ENCODE data around the gene PSMB1.
"Not testable (repeated sequence)": the region's sequence is repeated elsewhere in the genome, so short reads cannot be mapped to it uniquely, and the experiment has no call there.

PSMB1 gene

DNA sequence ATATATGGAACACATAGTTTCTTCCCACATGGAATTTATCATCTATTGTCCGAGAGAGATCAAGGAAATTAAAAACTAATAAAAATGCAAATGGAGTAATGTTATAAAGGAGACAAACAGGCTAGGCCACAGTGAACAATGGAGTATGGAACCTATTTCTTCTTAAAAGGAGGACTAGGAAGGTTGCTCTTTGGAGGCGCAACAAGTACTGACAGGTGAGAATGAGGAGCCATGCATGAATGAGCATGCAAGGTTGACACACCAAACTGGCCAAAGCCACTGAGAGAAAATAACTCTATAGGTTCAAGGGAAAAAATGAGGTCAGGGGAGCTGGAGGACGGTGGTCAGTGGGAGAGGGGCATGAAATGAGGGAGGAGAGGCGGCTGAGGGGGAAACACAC lies 40.9 kb downstream of the PSMB1 start:
- TF ChIP-seq, protein P1, sequence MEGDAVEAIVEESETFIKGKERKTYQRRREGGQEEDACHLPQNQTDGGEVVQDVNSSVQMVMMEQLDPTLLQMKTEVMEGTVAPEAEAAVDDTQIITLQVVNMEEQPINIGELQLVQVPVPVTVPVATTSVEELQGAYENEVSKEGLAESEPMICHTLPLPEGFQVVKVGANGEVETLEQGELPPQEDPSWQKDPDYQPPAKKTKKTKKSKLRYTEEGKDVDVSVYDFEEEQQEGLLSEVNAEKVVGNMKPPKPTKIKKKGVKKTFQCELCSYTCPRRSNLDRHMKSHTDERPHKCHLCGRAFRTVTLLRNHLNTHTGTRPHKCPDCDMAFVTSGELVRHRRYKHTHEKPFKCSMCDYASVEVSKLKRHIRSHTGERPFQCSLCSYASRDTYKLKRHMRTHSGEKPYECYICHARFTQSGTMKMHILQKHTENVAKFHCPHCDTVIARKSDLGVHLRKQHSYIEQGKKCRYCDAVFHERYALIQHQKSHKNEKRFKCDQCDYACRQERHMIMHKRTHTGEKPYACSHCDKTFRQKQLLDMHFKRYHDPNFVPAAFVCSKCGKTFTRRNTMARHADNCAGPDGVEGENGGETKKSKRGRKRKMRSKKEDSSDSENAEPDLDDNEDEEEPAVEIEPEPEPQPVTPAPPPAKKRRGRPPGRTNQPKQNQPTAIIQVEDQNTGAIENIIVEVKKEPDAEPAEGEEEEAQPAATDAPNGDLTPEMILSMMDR (IDR thresholded peaks at IDR 0.05; ENCODE audit: low read depth, low read length, missing control alignments), result no peak
- Histone ChIP-seq H3K36me3 (replicated peaks) (no peaks in the 10 kb centered on the region), H3K27me3 (replicated peaks) (no peaks in the 10 kb centered on the region), H3K27ac (no peak overlapping the region), H3K4me3 (ENCODE audit: low read depth, low read length) (no peak overlapping the region)
- no peak for DNase-seq
- in situ Hi-C loops (cut with HindIII; ENCODE audit: low pct_ligation_motif_present, low sequenced_read_pairs), result no loop called here

DNA sequence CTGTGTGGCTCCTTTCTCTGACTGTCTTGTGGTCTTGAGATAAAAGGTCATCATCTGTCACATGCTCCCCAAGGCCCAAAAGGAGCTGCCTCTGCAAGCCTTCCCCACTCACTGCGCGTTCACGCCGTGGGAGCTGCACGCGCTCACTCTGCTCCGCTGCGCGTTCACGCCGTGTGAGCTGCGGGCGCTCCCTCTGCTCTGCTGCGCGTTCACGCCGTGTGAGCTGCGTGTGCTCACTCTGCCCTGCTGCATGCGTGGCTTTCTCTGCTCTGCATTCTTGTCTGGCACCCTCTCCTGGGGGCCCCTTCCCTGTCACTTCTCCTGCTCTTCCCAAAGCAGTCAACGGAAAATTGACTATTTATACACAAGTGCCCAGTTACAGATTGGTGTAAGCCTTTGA lies 42.5 kb downstream of the PSMB1 start:
- Histone ChIP-seq H3K27ac (no peak overlapping the region), H3K36me3 (replicated peaks) (no peaks in the 10 kb centered on the region), H3K27me3 (replicated peaks) (no peaks in the 10 kb centered on the region), H3K4me3 (ENCODE audit: low read depth, low read length) (no peak overlapping the region)
- TF ChIP-seq, protein P1 (IDR thresholded peaks at IDR 0.05; ENCODE audit: low read depth, low read length, missing control alignments), result no peak
- no peak for DNase-seq
- in situ Hi-C loops (cut with HindIII; ENCODE audit: low pct_ligation_motif_present, low sequenced_read_pairs), result no loop called here

DNA sequence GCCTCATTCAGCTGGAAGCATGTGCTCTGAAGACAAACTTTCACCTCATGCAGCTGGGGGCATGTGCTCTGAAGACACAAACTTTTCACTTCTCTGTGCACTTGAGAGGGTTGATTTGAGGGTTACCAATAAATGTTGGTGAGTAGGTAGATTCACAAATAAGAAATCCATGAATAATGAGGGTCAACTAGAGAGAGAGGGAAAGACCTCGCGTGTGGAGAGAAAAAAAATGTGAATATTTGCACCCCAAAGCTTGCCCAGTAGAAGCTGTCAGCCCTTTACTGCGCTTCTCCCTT lies 43.4 kb downstream of the PSMB1 start:
- Histone ChIP-seq H3K27ac (no peak overlapping the region), H3K4me3 (ENCODE audit: low read depth, low read length) (no peak overlapping the region), H3K36me3 (replicated peaks) (no peaks in the 10 kb centered on the region), H3K27me3 (replicated peaks) (no peaks in the 10 kb centered on the region)
- in situ Hi-C loops (cut with HindIII; ENCODE audit: low pct_ligation_motif_present, low sequenced_read_pairs), result no loop called here
- no peak for DNase-seq
- TF ChIP-seq, protein P1 (IDR thresholded peaks at IDR 0.05; ENCODE audit: low read depth, low read length, missing control alignments), result no peak

- H3K36me3 ChIP-seq (replicated peaks); DNase-seq; H3K27me3 ChIP-seq (replicated peaks); H3K4me3 ChIP-seq (ENCODE audit: low read depth, low read length); in situ Hi-C loops (cut with HindIII; ENCODE audit: low pct_ligation_motif_present, low sequenced_read_pairs); H3K27ac ChIP-seq: not testable (repeated sequence)
Measured at GRCh38 chr6:170508892-170509722, 44.0 kb downstream of the PSMB1 start.

DNA sequence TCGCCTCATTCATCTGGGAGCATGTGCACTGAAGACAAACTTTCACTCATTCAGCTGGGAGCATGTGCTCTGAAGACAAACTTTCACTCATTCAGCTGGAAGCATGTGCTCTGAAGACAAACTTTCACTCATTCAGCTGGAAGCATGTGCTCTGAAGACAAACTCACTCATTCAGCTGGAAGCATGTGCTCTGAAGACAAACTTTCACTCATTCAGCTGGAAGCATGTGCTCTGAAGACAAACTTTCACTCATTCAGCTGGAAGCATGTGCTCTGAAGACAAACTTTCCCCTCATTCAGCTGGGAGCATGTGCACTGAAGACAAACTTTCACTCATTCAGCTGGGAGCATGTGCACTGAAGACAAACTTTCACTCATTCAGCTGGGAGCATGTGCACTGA lies 44.8 kb downstream of the PSMB1 start:
- H3K27ac ChIP-seq; DNase-seq; in situ Hi-C loops (cut with HindIII; ENCODE audit: low pct_ligation_motif_present, low sequenced_read_pairs); H3K4me3 ChIP-seq (ENCODE audit: low read depth, low read length); H3K27me3 ChIP-seq (replicated peaks); H3K36me3 ChIP-seq (replicated peaks): not testable (repeated sequence)

DNA sequence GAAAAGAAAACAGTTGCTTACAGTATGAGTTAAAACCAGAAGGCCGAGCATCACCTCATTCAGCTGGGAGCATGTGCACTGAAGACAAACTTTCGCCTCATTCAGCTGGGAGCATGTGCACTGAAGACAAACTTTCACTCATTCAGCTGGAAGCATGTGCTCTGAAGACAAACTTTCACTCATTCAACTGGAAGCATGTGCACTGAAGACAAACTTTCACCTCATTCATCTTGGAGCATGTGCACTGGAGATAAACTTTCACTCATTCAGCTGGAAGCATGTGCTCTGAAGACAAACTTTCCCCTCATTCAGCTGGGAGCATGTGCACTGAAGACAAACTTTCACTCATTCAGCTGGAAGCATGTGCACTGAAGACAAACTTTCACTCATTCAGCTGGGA lies 45.4 kb downstream of the PSMB1 start:
- H3K4me3 ChIP-seq (ENCODE audit: low read depth, low read length); H3K27ac ChIP-seq; in situ Hi-C loops (cut with HindIII; ENCODE audit: low pct_ligation_motif_present, low sequenced_read_pairs); DNase-seq; H3K27me3 ChIP-seq (replicated peaks); H3K36me3 ChIP-seq (replicated peaks): not testable (repeated sequence)

DNA sequence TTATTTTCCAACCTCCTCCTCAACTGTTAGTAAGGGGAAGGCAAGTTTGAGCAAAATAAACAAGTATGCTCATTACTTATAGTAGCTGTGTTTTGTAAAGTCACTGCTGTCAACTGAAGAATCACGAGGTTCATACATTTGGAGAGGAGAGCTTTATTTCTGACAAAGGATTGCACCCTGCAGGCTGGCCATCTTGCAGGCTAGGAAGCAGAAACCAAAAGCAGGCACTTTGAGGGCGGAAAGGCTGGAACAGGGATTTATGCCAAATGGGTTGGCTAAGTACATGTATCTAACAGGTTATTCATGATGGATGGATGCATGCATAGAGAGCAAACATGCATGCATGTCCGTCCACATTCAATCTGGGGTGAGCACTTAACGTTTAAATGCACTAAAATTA lies 46.7 kb downstream of the PSMB1 start:
- no peak overlapping the region for H3K27ac ChIP-seq
- TF ChIP-seq, protein P1 (IDR thresholded peaks at IDR 0.05; ENCODE audit: low read depth, low read length, missing control alignments), result no peak
- DNase-seq, result no peak
- H3K36me3 ChIP-seq (replicated peaks), result no peaks in the 10 kb centered on the region
- H3K4me3 ChIP-seq (ENCODE audit: low read depth, low read length), result no peak overlapping the region
- H3K27me3 ChIP-seq (replicated peaks), result no peaks in the 10 kb centered on the region
- in situ Hi-C loops (cut with HindIII; ENCODE audit: low pct_ligation_motif_present, low sequenced_read_pairs), result no loop called here

Data from brain microvascular endothelial cell (primary cell).